CD4-positive, alpha-beta T cell (primary cell): ENCODE measurements around the gene AAK1. TPM values are rescaled to one million over a fixed set of nuclear protein-coding genes. Genes with fewer than 3 reads are reported as not detected.

ENCODE experiments used
- ATAC-seq: fragments of 200-7000 bp; cut with Tn5 transposase; one replicate; pipeline ENCODE4 v1.10.0; 2022; ENCODE audit warnings: mild to moderate bottlenecking; ENCODE audit not compliant: poor library complexity
- CTCF ChIA-PET: fragments of 350-600 bp; sonication (Branson Sonifier 250); formaldehyde crosslinking; loops from one replicate; lab custom pipeline; 2021; ENCODE audit warnings: antibody characterized with exemption, inconsistent platforms; lab: Charles Lee
- POLR2A ChIA-PET: fragments of 350-600 bp; sonication (Branson Sonifier 250); formaldehyde crosslinking; loops from one replicate; lab custom pipeline; 2021; ENCODE audit warnings: antibody characterized with exemption, inconsistent platforms; lab: Charles Lee
- DNase-seq, 14 experiments: peaks; one replicate each; pipeline ENCODE4 v3.0.0-alpha.2; 2013 to 2020; ENCODE audit warnings: mixed read lengths in 2 of 14
- H3K27ac ChIP-seq, 2 donors: one replicate each; pipeline versions ENCODE4 v1.5.1 to v1.7.0; 2013; ENCODE audit warnings: low read length in 2 of 2, low read depth in 1 of 2, mild to moderate bottlenecking in 1 of 2
- H3K27me3 ChIP-seq, 2 experiments: 1 replicate in 1 of 2; 2 replicates in 1 of 2; pipeline versions ENCODE4 v1.6.1 to v1.7.0; 2013; ENCODE audit warnings: low read length in 2 of 2, control low read depth in 1 of 2, mild to moderate bottlenecking in 1 of 2, moderate library complexity in 1 of 2; ENCODE audit not compliant: insufficient read depth in 2 of 2, control insufficient read depth in 1 of 2
- H3K36me3 ChIP-seq: one replicate; pipeline ENCODE4 v1.6.1; 2013; ENCODE audit warnings: low read length, control low read depth; ENCODE audit not compliant: insufficient read depth
- H3K4me1 ChIP-seq: one replicate; pipeline ENCODE4 v1.6.1; 2013; ENCODE audit warnings: low read length, control low read depth; ENCODE audit not compliant: insufficient read depth
- H3K4me3 ChIP-seq: one replicate; pipeline ENCODE4 v1.5.1; 2013; ENCODE audit warnings: mild to moderate bottlenecking, low read length, moderate library complexity
- H3K9me3 ChIP-seq, 2 experiments: 1 replicate in 1 of 2; 2 replicates in 1 of 2; pipeline versions ENCODE4 v1.6.1 to v1.7.0; 2013; ENCODE audit warnings: low read length in 2 of 2, mild to moderate bottlenecking in 2 of 2, control low read depth in 1 of 2, moderate library complexity in 1 of 2; ENCODE audit not compliant: control insufficient read depth in 1 of 2, insufficient read depth in 1 of 2
- H3K27ac Mint-ChIP-seq: one replicate; pipeline ENCODE4 v1.8.0; 2020; ENCODE audit warnings: mixed read lengths
- H3K27me3 Mint-ChIP-seq: one replicate; pipeline ENCODE4 v1.8.0; 2021; ENCODE audit warnings: mixed read lengths
- H3K36me3 Mint-ChIP-seq: one replicate; pipeline ENCODE4 v1.8.0; 2021; ENCODE audit warnings: low read depth, mixed read lengths
- H3K4me1 Mint-ChIP-seq: one replicate; pipeline ENCODE4 v1.8.0; 2021; ENCODE audit warnings: low read depth, mixed read lengths
- H3K4me3 Mint-ChIP-seq: one replicate; pipeline ENCODE4 v1.8.0; 2020; ENCODE audit warnings: mild to moderate bottlenecking, mixed read lengths
- H3K9me3 Mint-ChIP-seq: one replicate; pipeline ENCODE4 v1.8.0; 2020; ENCODE audit warnings: mixed read lengths
- intact Hi-C, 2 experiments: fragments of 100-400 bp; cut with DNase I in 1 of 2; cut with micrococcal nuclease in 1 of 2; formaldehyde crosslinking; loops; one replicate each; pipeline versions ENCODE4 v1.15.1 to v1.9.0; 2023 to 2025; cut with DNase I, micrococcal nuclease
- total RNA-seq, 174 experiments: library from RNA in 2 of 174; stranded (reverse) in 2 of 174; gene quantifications; one replicate each; pipeline ENCODE4 v1.2.3 and lab custom pipeline; 2021 to 2026
- TF ChIP-seq, protein P1 (sequence below): fragments of 200-600 bp; IDR thresholded peaks from one replicate; pipeline ENCODE4 v1.8.0; 2022; ENCODE audit warnings: antibody characterized with exemption, mild to moderate bottlenecking

Gene AAK1
- total RNA-seq, 2 experiments from 2014 or later, result 201 to 208 TPM

DNA sequence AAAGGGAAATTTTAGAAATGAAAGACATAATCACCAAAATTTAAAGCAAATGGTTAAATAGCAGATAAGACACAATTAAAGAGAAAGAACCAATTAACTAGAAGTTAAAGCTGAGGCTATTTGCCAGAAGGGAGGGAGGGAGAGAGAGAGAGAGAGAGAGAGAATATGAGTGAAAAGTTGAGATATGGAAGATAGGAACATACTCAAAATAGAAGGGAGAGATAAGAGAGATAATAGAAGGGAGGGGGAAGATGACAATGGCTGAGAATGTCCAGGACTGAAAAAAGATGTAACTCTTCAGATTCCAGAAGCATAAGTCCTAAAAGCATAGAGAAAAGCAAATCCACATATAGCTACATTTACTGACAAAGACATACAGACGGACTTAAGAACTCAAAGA is 17.1 kb upstream of the AAK1 start:
- no peak for DNase-seq
- H3K27ac Mint-ChIP-seq, result no peak overlapping the region
- H3K27me3 Mint-ChIP-seq, result no peaks in the 10 kb centered on the region
- Histone ChIP-seq H3K4me3 (no peak overlapping the region), H3K27me3 (no peaks in the 10 kb centered on the region), H3K9me3 (peaks cover 4 to 9% of the 10 kb centered on the region in 2 experiments), H3K4me1 (peaks cover 3% of the 10 kb centered on the region), H3K27ac (no peak overlapping the region), H3K36me3 (no peaks in the 10 kb centered on the region)
- intact Hi-C loops, result no loop called here
- POLR2A ChIA-PET, result interaction anchor here (0.7 to 3.7 kb wide), 4 partner anchors 9 to 223 kb away, joined by 3 to 23 read pairs (median 3); partner anchors contain the start of genes AAK1 and NFU1
- H3K4me3 Mint-ChIP-seq, result no peak overlapping the region
- H3K4me1 Mint-ChIP-seq, result peaks cover 20% of the 10 kb centered on the region
- H3K36me3 Mint-ChIP-seq, result no peaks in the 10 kb centered on the region
- CTCF ChIA-PET, result interaction anchor here (1.2 kb wide), 1 partner anchor 10 kb away, joined by 3 read pairs; no protein-coding TSS in a partner anchor
- H3K9me3 Mint-ChIP-seq, result peaks cover 5% of the 10 kb centered on the region
- TF ChIP-seq, protein P1, sequence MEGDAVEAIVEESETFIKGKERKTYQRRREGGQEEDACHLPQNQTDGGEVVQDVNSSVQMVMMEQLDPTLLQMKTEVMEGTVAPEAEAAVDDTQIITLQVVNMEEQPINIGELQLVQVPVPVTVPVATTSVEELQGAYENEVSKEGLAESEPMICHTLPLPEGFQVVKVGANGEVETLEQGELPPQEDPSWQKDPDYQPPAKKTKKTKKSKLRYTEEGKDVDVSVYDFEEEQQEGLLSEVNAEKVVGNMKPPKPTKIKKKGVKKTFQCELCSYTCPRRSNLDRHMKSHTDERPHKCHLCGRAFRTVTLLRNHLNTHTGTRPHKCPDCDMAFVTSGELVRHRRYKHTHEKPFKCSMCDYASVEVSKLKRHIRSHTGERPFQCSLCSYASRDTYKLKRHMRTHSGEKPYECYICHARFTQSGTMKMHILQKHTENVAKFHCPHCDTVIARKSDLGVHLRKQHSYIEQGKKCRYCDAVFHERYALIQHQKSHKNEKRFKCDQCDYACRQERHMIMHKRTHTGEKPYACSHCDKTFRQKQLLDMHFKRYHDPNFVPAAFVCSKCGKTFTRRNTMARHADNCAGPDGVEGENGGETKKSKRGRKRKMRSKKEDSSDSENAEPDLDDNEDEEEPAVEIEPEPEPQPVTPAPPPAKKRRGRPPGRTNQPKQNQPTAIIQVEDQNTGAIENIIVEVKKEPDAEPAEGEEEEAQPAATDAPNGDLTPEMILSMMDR, result no peak
- no peak for ATAC-seq

- Histone ChIP-seq H3K36me3 (no peaks in the 10 kb centered on the region), H3K27me3 (no peaks in the 10 kb centered on the region), H3K27ac (no peak overlapping the region), H3K4me3 (no peak overlapping the region), H3K4me1 (peaks cover 3% of the 10 kb centered on the region), H3K9me3 (peaks cover 4 to 9% of the 10 kb centered on the region in 2 experiments)
- intact Hi-C loops, result no loop called here
- Mint-ChIP-seq H3K4me3 (no peak overlapping the region), H3K4me1 (peaks cover 26% of the 10 kb centered on the region), H3K36me3 (no peaks in the 10 kb centered on the region), H3K27ac (no peak overlapping the region), H3K9me3 (peaks cover 5% of the 10 kb centered on the region), H3K27me3 (no peaks in the 10 kb centered on the region)
- TF ChIP-seq, protein P1, result no peak
- ChIA-PET CTCF (no interaction called here), POLR2A (interaction anchor here (1.0 to 3.7 kb wide), 3 partner anchors 9 to 37 kb away, joined by 3 to 23 read pairs (median 3); partner anchors contain the start of gene AAK1)
- ATAC-seq, result no peak
- no peak for DNase-seq
These were observed 16.5 kb upstream of the AAK1 start for GRCh38 chr2:69659941-69660483.

GRCh38 chr2:69659349-69659748 is 15.8 kb upstream of the AAK1 start:
- ATAC-seq (no peak), DNase-seq (no peak)
- H3K36me3 Mint-ChIP-seq, result no peaks in the 10 kb centered on the region
- Histone ChIP-seq H3K36me3 (no peaks in the 10 kb centered on the region), H3K4me1 (peaks cover 3% of the 10 kb centered on the region), H3K27me3 (no peaks in the 10 kb centered on the region), H3K27ac (no peak overlapping the region), H3K4me3 (no peak overlapping the region), H3K9me3 (peaks cover 0 to 9% of the 10 kb centered on the region in 2 experiments)
- no peak overlapping the region for H3K27ac Mint-ChIP-seq
- intact Hi-C loops, result no loop called here
- H3K9me3 Mint-ChIP-seq, result peaks cover 5% of the 10 kb centered on the region
- H3K4me3 Mint-ChIP-seq, result no peak overlapping the region
- H3K27me3 Mint-ChIP-seq, result no peaks in the 10 kb centered on the region
- ChIA-PET POLR2A (interaction anchor here (1.0 kb wide), 1 partner anchor 38 kb away, joined by 3 read pairs; no protein-coding TSS in a partner anchor), CTCF (no interaction called here)
- TF ChIP-seq, protein P1, result no peak
- peaks cover 31% of the 10 kb centered on the region for H3K4me1 Mint-ChIP-seq
